GM12878 (cell line): ENCODE measurements around the gene SASH1. TPM values are rescaled to one million over a fixed set of nuclear protein-coding genes. Genes with fewer than 3 reads are reported as not detected.
A peak's percentile ranks its signal among the peaks of the same experiment; 100 is the strongest.

Source experiments
- ASH2L ChIP-seq: fragments of 300-600, 200-600 bp; sonication (generic); IDR thresholded peaks from 2 replicates; pipeline ENCODE4 v1.6.1; 2017; ENCODE audit warnings: low read depth, mild to moderate bottlenecking, borderline replicate concordance
- BHLHE40 ChIP-seq, 2 experiments: fragments of 450-650 bp in 1 of 2; IDR thresholded peaks; 2 replicates each; pipeline ENCODE4 v1.6.1; 2011 to 2017; ENCODE audit warnings: low read depth in 2 of 2, borderline replicate concordance in 1 of 2, improper control_type of control experiment in 1 of 2, low read length in 1 of 2, mild to moderate bottlenecking in 1 of 2
- EGR1 ChIP-seq, 2 experiments: IDR thresholded peaks; 1 replicate in 1 of 2; 2 replicates in 1 of 2; pipeline ENCODE4 v1.6.1; 2011 to 2012; ENCODE audit warnings: low read depth in 2 of 2, low read length in 2 of 2, borderline replicate concordance in 1 of 2, mild to moderate bottlenecking in 1 of 2, moderate library complexity in 1 of 2
- KLF5 ChIP-seq: fragments of 450-650 bp; IDR thresholded peaks from 2 replicates; pipeline ENCODE4 v1.6.1; 2014; ENCODE audit warnings: mild to moderate bottlenecking; ENCODE audit not compliant: partially characterized antibody
- NBN ChIP-seq: fragments of 450-650 bp; IDR thresholded peaks from 2 replicates; pipeline ENCODE4 v1.6.1; 2016
- NFXL1 ChIP-seq: fragments of 450-650 bp; IDR thresholded peaks from 2 replicates; pipeline ENCODE4 v1.6.1; 2017; ENCODE audit warnings: antibody characterized with exemption, mild to moderate bottlenecking, borderline replicate concordance
- NFYA ChIP-seq: IDR thresholded peaks from 2 replicates; pipeline ENCODE4 v1.6.1; 2011; ENCODE audit warnings: low read depth, mild to moderate bottlenecking, low read length, improper control_type of control experiment, borderline replicate concordance
- RB1 ChIP-seq: fragments of 450-650 bp; formaldehyde crosslinking; IDR thresholded peaks from 2 replicates; pipeline ENCODE4 v1.6.1; 2017; ENCODE audit warnings: mild to moderate bottlenecking, borderline replicate concordance
- SP1 ChIP-seq: IDR thresholded peaks from one replicate; pipeline ENCODE4 v1.6.1; 2011; ENCODE audit warnings: low read depth, low read length
- SPI1 ChIP-seq: IDR thresholded peaks from 2 replicates; pipeline ENCODE4 v1.6.1; 2011; ENCODE audit warnings: low read depth, mild to moderate bottlenecking, low read length, moderate library complexity, borderline replicate concordance; ENCODE audit not compliant: insufficient read depth
- SUPT20H ChIP-seq: IDR thresholded peaks from 2 replicates; pipeline ENCODE4 v1.6.1; 2011; ENCODE audit warnings: low read depth, mild to moderate bottlenecking, low read length, moderate library complexity, borderline replicate concordance; ENCODE audit not compliant: control insufficient read depth
- TCF7 ChIP-seq: IDR thresholded peaks from 2 replicates; pipeline ENCODE4 v1.6.1; 2014; ENCODE audit warnings: antibody characterized with exemption, borderline replicate concordance
- YBX1 ChIP-seq: fragments of 450-650 bp; IDR thresholded peaks from 2 replicates; pipeline ENCODE4 v1.6.1; 2016; ENCODE audit warnings: antibody characterized with exemption
- ZNF274 ChIP-seq: IDR thresholded peaks from one replicate; pipeline ENCODE4 v1.8.0; 2011; ENCODE audit not compliant: insufficient read length, insufficient read depth
- polyA plus RNA-seq, 11 experiments: library from polyadenylated mRNA; depleted of rRNA in 4 of 11; unstranded in 6 of 11; stranded (reverse) in 5 of 11; fragments of >200 nt; fragmentation: Nextera tagmentation in 4 of 11; fragmentation: Illumina TruSeq in 1 of 11; extraction: Ambion mirVana in 4 of 11; extraction: Trizol in 1 of 11; gene quantifications; 1 replicate in 1 of 11; 2 replicates in 10 of 11; pipeline versions ENCODE4 v1.2.1 to v1.2.3, GENCODE V29; 2011 to 2016; ENCODE audit warnings: inconsistent platforms in 2 of 11, missing spikeins in 2 of 11, low read depth in 1 of 11
- total RNA-seq, 4 experiments: library from RNA; depleted of rRNA in 3 of 4; stranded (reverse); fragments of >200 nt in 3 of 4; fragmentation: Illumina TruSeq in 1 of 4; extraction: Trizol in 1 of 4; gene quantifications; 2 replicates each; pipeline versions ENCODE4 v1.2.1 to v1.2.3, GENCODE V29; 2013 to 2021
- TF ChIP-seq, protein P1 (sequence below): fragments of 450-650 bp; formaldehyde crosslinking; IDR thresholded peaks from 2 replicates; pipeline ENCODE4 v1.4.0; 2022; ENCODE audit warnings: mild to moderate bottlenecking, moderate library complexity
- TF ChIP-seq, protein P2 (sequence below): IDR thresholded peaks from 2 replicates; pipeline ENCODE4 v1.6.1; 2011; ENCODE audit warnings: mild to moderate bottlenecking, low read depth, low read length, moderate library complexity; ENCODE audit not compliant: insufficient replicate concordance
- TF ChIP-seq, protein P3 (sequence below): IDR thresholded peaks from 2 replicates; pipeline ENCODE4 v1.6.1; 2011; ENCODE audit warnings: borderline replicate concordance, low read depth, mild to moderate bottlenecking, moderate library complexity, mixed read lengths, low read length; ENCODE audit not compliant: insufficient read depth; ENCODE audit errors: extremely low read length
- TF ChIP-seq, protein P4 (sequence below): fragments of 450-650 bp; IDR thresholded peaks from 2 replicates; pipeline ENCODE4 v1.6.1; 2016; ENCODE audit warnings: mild to moderate bottlenecking

SASH1 gene
- total and polyA plus RNA-seq, 10 of the 15 experiments (the other 5 are each of a cell fraction or from before 2014, with no cell fraction given): 0.01 to 0.73 (median 0.14) TPM; not detected in 4

DNA sequence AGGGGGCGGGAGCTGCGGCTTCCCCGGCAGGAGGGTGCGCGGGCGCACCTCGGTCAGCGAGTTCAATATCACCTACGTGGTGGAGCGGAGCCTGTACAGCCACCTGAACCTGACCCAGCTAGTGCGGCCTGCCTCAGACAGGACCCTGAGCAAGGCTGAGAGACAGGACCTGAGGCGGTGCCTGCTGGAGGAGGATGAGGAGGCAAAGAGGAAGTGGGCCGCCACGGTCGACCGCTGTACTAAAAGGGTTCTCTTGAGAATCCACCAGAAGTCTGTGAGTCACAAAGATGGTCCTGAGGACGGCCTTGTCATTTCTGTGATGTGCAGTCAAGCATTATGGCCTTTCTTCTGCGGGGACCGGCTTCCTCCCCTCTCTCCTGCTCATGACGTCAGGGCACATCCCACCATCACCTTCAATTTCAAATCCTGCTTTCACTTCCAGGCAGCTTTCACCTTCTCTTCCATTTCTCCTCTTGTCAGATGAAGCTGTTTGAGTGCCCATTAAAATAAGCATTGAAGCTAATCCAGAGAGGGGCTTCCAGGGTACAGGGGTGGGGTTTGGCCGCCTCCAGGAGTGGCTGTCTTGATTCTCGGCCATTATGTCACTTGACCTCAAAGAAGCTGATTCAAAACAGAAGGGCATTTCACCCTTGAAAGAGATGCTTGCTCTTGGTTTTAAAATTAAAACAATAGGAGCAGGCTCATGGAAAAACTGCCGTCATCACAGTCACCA is 177.6 kb downstream of the SASH1 start (continued):
- no peak for TF ChIP-seq ZNF274
- TF ChIP-seq YBX1: no peak
- no peak for TF ChIP-seq NFYA
- no peak for TF ChIP-seq TCF7
- TF ChIP-seq EGR1 (IDR thresholded peaks at IDR 0.05; ENCODE audit: borderline replicate concordance in 1 of 2, low read depth in 2 of 2, low read length in 2 of 2): peak in 1 of 2 experiments; percentile 5; a peak in 1 of 3 replicates
- 0 out of 2 replicates have a peak, but pooled peaks have one; percentile 38 for TF ChIP-seq NBN
- TF ChIP-seq, protein P1, sequence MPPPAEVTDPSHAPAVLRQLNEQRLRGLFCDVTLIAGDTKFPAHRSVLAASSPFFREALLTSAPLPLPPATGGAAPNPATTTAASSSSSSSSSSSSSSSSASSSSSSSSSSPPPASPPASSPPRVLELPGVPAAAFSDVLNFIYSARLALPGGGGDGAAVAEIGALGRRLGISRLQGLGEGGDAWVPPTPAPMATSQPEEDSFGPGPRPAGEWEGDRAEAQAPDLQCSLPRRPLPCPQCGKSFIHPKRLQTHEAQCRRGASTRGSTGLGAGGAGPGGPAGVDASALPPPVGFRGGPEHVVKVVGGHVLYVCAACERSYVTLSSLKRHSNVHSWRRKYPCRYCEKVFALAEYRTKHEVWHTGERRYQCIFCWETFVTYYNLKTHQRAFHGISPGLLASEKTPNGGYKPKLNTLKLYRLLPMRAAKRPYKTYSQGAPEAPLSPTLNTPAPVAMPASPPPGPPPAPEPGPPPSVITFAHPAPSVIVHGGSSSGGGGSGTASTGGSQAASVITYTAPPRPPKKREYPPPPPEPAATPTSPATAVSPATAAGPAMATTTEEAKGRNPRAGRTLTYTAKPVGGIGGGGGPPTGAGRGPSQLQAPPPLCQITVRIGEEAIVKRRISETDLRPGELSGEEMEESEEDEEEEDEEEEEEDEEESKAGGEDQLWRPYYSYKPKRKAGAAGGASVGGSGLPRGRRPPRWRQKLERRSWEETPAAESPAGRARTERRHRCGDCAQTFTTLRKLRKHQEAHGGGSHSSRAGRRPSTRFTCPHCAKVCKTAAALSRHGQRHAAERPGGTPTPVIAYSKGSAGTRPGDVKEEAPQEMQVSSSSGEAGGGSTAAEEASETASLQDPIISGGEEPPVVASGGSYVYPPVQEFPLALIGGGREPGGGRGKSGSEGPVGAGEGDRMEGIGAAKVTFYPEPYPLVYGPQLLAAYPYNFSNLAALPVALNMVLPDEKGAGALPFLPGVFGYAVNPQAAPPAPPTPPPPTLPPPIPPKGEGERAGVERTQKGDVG (CRISPR knock-in tag): no peak
- TF ChIP-seq, protein P2, sequence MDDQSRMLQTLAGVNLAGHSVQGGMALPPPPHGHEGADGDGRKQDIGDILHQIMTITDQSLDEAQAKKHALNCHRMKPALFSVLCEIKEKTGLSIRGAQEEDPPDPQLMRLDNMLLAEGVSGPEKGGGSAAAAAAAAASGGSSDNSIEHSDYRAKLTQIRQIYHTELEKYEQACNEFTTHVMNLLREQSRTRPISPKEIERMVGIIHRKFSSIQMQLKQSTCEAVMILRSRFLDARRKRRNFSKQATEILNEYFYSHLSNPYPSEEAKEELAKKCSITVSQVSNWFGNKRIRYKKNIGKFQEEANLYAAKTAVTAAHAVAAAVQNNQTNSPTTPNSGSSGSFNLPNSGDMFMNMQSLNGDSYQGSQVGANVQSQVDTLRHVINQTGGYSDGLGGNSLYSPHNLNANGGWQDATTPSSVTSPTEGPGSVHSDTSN: no peak
- peak in 1 of 2 experiments; percentile 19; a peak in 1 of 4 replicates for TF ChIP-seq BHLHE40 (IDR thresholded peaks at IDR 0.05; ENCODE audit: borderline replicate concordance in 1 of 2, low read depth in 2 of 2, low read length in 1 of 2)
- TF ChIP-seq KLF5: no peak
- no peak for TF ChIP-seq SP1
- TF ChIP-seq SUPT20H: no peak
- TF ChIP-seq, protein P3, sequence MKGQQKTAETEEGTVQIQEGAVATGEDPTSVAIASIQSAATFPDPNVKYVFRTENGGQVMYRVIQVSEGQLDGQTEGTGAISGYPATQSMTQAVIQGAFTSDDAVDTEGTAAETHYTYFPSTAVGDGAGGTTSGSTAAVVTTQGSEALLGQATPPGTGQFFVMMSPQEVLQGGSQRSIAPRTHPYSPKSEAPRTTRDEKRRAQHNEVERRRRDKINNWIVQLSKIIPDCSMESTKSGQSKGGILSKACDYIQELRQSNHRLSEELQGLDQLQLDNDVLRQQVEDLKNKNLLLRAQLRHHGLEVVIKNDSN: no peak
- TF ChIP-seq NFXL1: no peak
- TF ChIP-seq, protein P4, sequence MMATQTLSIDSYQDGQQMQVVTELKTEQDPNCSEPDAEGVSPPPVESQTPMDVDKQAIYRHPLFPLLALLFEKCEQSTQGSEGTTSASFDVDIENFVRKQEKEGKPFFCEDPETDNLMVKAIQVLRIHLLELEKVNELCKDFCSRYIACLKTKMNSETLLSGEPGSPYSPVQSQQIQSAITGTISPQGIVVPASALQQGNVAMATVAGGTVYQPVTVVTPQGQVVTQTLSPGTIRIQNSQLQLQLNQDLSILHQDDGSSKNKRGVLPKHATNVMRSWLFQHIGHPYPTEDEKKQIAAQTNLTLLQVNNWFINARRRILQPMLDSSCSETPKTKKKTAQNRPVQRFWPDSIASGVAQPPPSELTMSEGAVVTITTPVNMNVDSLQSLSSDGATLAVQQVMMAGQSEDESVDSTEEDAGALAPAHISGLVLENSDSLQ: no peak; the same call in 1 of the 2 replicates
- no peak for TF ChIP-seq RB1
- no peak for TF ChIP-seq ASH2L
- TF ChIP-seq SPI1: peak; percentile 98
